Ovary (tissue), 3 donors: ENCODE results near the gene ZNF174.

ENCODE experiments used
- CTCF ChIP-seq, 3 donors: fragments of 450-650 bp in 2 of 3; fragments of 200-600 bp in 1 of 3; IDR thresholded peaks; one replicate each; pipeline versions ENCODE4 v1.5.1 to v1.8.0; 2016 to 2022; ENCODE audit warnings: antibody characterized with exemption in 3 of 3, mild to moderate bottlenecking in 1 of 3
- EP300 ChIP-seq: sonication (generic); formaldehyde crosslinking; IDR thresholded peaks from one replicate; pipeline ENCODE4 v1.6.1; 2017; ENCODE audit warnings: antibody characterized with exemption
- donor health status: DM: no; HTN: no; CAD: no.

DNA sequence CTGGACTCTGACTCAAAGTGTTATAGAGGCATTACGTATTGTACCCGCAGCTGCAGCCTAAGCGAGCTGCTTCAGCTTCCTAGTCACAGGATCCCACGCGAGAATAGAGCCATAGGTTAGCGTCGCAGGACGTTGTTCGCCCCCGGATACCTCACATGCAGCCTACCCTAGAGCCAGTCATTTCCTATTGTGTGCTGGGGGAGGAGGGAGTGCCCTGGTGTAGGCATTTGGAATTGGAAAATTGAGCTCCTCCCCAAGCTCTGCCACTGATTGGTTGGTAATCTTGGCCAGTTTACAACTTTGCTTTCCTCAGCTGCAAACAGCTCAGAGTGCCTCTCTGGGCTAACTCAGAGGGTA lies 43.0 kb downstream of the ZNF174 start:
- TF ChIP-seq CTCF (IDR thresholded peaks at IDR 0.05) = no peak
- TF ChIP-seq EP300 = no peak
